Osteoblast (primary cell): ENCODE results near the gene STYX. TPM values are rescaled to one million over a fixed set of nuclear protein-coding genes. Genes with fewer than 3 reads are reported as not detected.

ENCODE experiments used
- DNase-seq: peaks from one replicate; pipeline ENCODE4 v3.0.0; 2011; ENCODE audit warnings: low spot score, mixed read lengths; ENCODE audit not compliant: insufficient read length; ENCODE audit errors: missing footprints
- H2AFZ ChIP-seq: 2 replicates; pipeline ENCODE4 v1.6.0; 2011; ENCODE audit warnings: mild to moderate bottlenecking, low read length
- H3K27ac ChIP-seq: 2 replicates; pipeline ENCODE4 v1.5.1; 2011; ENCODE audit warnings: mild to moderate bottlenecking, low read depth, low read length, moderate library complexity
- H3K27me3 ChIP-seq: 2 replicates; pipeline ENCODE4 v1.6.0; 2012; ENCODE audit warnings: mild to moderate bottlenecking, control low read depth, inconsistent platforms, low read length, moderate library complexity; ENCODE audit not compliant: insufficient read depth
- H3K36me3 ChIP-seq: 2 replicates; pipeline ENCODE4 v1.5.1; 2011; ENCODE audit warnings: mild to moderate bottlenecking, low read length, control low read depth, moderate library complexity; ENCODE audit not compliant: insufficient read depth
- H3K4me1 ChIP-seq: 2 replicates; pipeline ENCODE4 v1.5.1; 2011; ENCODE audit warnings: mild to moderate bottlenecking, low read length, control low read depth, moderate library complexity; ENCODE audit not compliant: insufficient read depth
- H3K4me2 ChIP-seq: 2 replicates; pipeline ENCODE4 v1.6.0; 2011; ENCODE audit warnings: mild to moderate bottlenecking, low read length; ENCODE audit not compliant: insufficient read depth
- H3K4me3 ChIP-seq: fragments of 200-600 bp; sonication (generic); 3 replicates; pipeline ENCODE4 v1.5.1; 2012; ENCODE audit warnings: mild to moderate bottlenecking, low read length, inconsistent platforms; ENCODE audit not compliant: insufficient read depth
- H3K79me2 ChIP-seq: 2 replicates; pipeline ENCODE4 v1.6.0; 2012; ENCODE audit warnings: mild to moderate bottlenecking, low read length, control low read depth, inconsistent platforms; ENCODE audit not compliant: insufficient read depth
- H3K9me3 ChIP-seq: 2 replicates; pipeline ENCODE4 v1.5.1; 2011; ENCODE audit warnings: low read depth, low read length, control low read depth
- H4K20me1 ChIP-seq: 2 replicates; pipeline ENCODE4 v1.6.0; 2012; ENCODE audit warnings: mild to moderate bottlenecking, low read length, control low read depth; ENCODE audit not compliant: insufficient read depth
- CTCF ChIP-seq: IDR thresholded peaks from 2 replicates; pipeline ENCODE4 v1.5.1; 2011; ENCODE audit warnings: mild to moderate bottlenecking, low read depth, low read length, moderate library complexity; ENCODE audit errors: extremely low read depth
- total RNA-seq: library from RNA; depleted of rRNA; stranded (reverse); fragments of >200 nt; gene quantifications from 2 replicates; pipeline ENCODE4 v1.2.3, GENCODE V29; 2012

STYX gene
- total RNA-seq, 1 donor = 29.7 TPM

DNA sequence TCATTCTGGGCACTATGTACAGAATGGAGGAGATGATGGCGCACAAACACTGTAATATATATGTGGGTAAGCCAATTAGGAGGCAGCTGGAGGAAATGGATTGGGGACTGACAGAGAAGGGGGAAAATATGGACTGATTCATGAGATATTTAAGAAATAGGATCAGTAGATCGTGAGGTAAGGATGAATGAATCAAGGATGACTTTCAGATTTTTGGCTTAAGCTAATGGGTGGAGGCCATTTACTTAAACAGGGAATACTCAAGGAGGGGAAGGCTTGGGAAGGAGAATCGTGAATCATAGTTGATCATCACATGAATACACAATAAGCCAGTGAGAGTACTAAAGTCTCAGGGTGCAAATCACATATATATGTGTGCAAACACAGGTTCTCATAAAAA lies 72.6 kb downstream of the STYX start:
- no peaks in the 10 kb centered on the region for H3K36me3 ChIP-seq
- no peaks in the 10 kb centered on the region for H3K9me3 ChIP-seq
- peak overlapping the region; percentile 61 for H3K4me2 ChIP-seq
- H3K27ac ChIP-seq = peak overlapping the region; percentile 91
- peak overlapping the region; percentile 71 for H2AFZ ChIP-seq
- H3K4me3 ChIP-seq = no peak overlapping the region
- H3K27me3 ChIP-seq = no peaks in the 10 kb centered on the region
- DNase-seq = peak; percentile 89
- no peaks in the 10 kb centered on the region for H4K20me1 ChIP-seq
- H3K4me1 ChIP-seq = peaks cover 26% of the 10 kb centered on the region
- no peak for TF ChIP-seq CTCF
- H3K79me2 ChIP-seq = no peaks in the 10 kb centered on the region

GRCh38 chr14:52806115-52806514 lies 76.1 kb downstream of the STYX start:
- Histone ChIP-seq H3K9me3 (no peaks in the 10 kb centered on the region), H2AFZ (no peak overlapping the region), H3K27me3 (no peaks in the 10 kb centered on the region), H3K36me3 (no peaks in the 10 kb centered on the region), H3K4me3 (no peak overlapping the region), H3K27ac (no peak overlapping the region), H3K79me2 (no peaks in the 10 kb centered on the region), H3K4me2 (no peak overlapping the region), H3K4me1 (peaks cover 22% of the 10 kb centered on the region), H4K20me1 (no peaks in the 10 kb centered on the region)
- no peak for TF ChIP-seq CTCF
- peak; percentile 58 for DNase-seq

GRCh38 chr14:52808101-52808500 lies 78.1 kb downstream of the STYX start:
- H3K27me3 ChIP-seq = no peaks in the 10 kb centered on the region
- no peak overlapping the region for H2AFZ ChIP-seq
- no peaks in the 10 kb centered on the region for H3K36me3 ChIP-seq
- TF ChIP-seq CTCF = no peak
- no peaks in the 10 kb centered on the region for H4K20me1 ChIP-seq
- DNase-seq = no peak
- no peak overlapping the region for H3K27ac ChIP-seq
- H3K79me2 ChIP-seq = no peaks in the 10 kb centered on the region
- H3K4me1 ChIP-seq = peaks cover 2% of the 10 kb centered on the region
- no peaks in the 10 kb centered on the region for H3K9me3 ChIP-seq
- H3K4me3 ChIP-seq = no peak overlapping the region
- no peak overlapping the region for H3K4me2 ChIP-seq

DNA sequence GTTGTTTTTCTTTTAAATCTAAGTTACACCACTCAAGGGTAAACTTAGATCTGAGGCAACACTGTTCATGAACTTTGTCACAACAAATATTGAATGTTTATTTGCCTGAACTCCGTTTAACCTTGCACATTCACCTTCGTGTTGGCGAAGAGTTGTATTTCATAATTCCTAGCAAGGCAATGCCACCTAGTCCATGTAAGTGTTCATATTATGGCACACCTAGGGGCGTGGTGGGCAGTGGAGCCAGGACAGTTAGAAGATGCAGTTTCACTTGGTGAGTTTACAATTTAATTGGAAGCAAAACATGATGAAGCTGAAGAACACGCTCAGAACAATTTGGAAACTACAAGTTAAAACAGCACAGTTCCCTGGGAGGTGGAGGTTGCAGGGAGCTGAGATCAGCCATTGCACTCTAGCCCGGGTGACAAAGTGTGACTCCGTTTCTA lies 91.9 kb downstream of the STYX start:
- Histone ChIP-seq H3K36me3 (no peaks in the 10 kb centered on the region), H3K4me1 (peaks cover 6% of the 10 kb centered on the region), H3K4me2 (no peak overlapping the region), H3K79me2 (no peaks in the 10 kb centered on the region), H3K9me3 (no peaks in the 10 kb centered on the region), H3K27ac (no peak overlapping the region), H3K27me3 (no peaks in the 10 kb centered on the region), H3K4me3 (no peak overlapping the region), H2AFZ (peak overlapping the region; percentile 57), H4K20me1 (no peaks in the 10 kb centered on the region)
- DNase-seq = no peak
- TF ChIP-seq CTCF = no peak
